ENCODE results near the gene CDC37L1.

GRCh38 chr9:4654084-4654483, 25.3 kb upstream of the CDC37L1 start:
- no peak for TF ChIP-seq CTCF (IDR thresholded peaks at IDR 0.05)
- no peak for TF ChIP-seq POLR2A (IDR thresholded peaks at IDR 0.05)
